ENCODE measurements around the gene TMED10. TPM values are rescaled to one million over a fixed set of nuclear protein-coding genes. Genes with fewer than 3 reads are reported as not detected.

TMED10 gene
- polyA plus RNA-seq, 1 of the 3 experiments (the other 2 are of a cell fraction): 168 TPM

GRCh38 chr14:75188086-75188485, 11.7 kb upstream of the TMED10 start:
- H4K20me1 ChIP-seq (ENCODE audit: insufficient read depth): no peaks in the 10 kb centered on the region
- WGBS (ENCODE audit: low lambda C conversion rate): 76% methylated on average over 4 of the region's 4 CpGs
- H3K27me3 ChIP-seq (ENCODE audit: insufficient read depth): no peaks in the 10 kb centered on the region
- no peak for DNase-seq
- no peaks in the 10 kb centered on the region for H3K79me2 ChIP-seq (ENCODE audit: insufficient read depth)
- no peak overlapping the region for H3K4me3 ChIP-seq (ENCODE audit: low read depth in 2 of 2, low read length in 1 of 2)
- no peak for TF ChIP-seq CHD2 (IDR thresholded peaks at IDR 0.05; ENCODE audit: low read length, partially characterized antibody)
- no peak for TF ChIP-seq USF2 (IDR thresholded peaks at IDR 0.05; ENCODE audit: borderline replicate concordance, low read depth, low read length)
- TF ChIP-seq FOXM1 (IDR thresholded peaks at IDR 0.05; ENCODE audit: low read depth): no peak
- TF ChIP-seq RFX5 (IDR thresholded peaks at IDR 0.05; ENCODE audit: low read length): no peak
- TF ChIP-seq MEF2A (IDR thresholded peaks at IDR 0.05; ENCODE audit: borderline replicate concordance, low read depth): no peak
- no peak for TF ChIP-seq MXI1 (IDR thresholded peaks at IDR 0.05; ENCODE audit: low read depth, low read length)
- TF ChIP-seq PBX3 (IDR thresholded peaks at IDR 0.05): no peak
- TF ChIP-seq MAX (IDR thresholded peaks at IDR 0.05; ENCODE audit: low read depth): no peak
- TF ChIP-seq REST (IDR thresholded peaks at IDR 0.05; ENCODE audit: low read depth, low read length): no peak
- TF ChIP-seq ELF1 (IDR thresholded peaks at IDR 0.05): no peak
- TF ChIP-seq TAF1 (IDR thresholded peaks at IDR 0.05; ENCODE audit: borderline replicate concordance, low read depth, low read length): no peak
- no peak for TF ChIP-seq GABPA (IDR thresholded peaks at IDR 0.05; ENCODE audit: low read depth)
- no peak for TF ChIP-seq USF1 (IDR thresholded peaks at IDR 0.05; ENCODE audit: borderline replicate concordance, low read depth)
- no peak for TF ChIP-seq RXRA (IDR thresholded peaks at IDR 0.05; ENCODE audit: borderline replicate concordance, low read depth)
- no peak for TF ChIP-seq EP300 (IDR thresholded peaks at IDR 0.05; ENCODE audit: borderline replicate concordance in 1 of 2, low read depth in 1 of 2, low read length in 1 of 2)
- no peak for TF ChIP-seq TEAD4 (IDR thresholded peaks at IDR 0.05; ENCODE audit: borderline replicate concordance, insufficient read depth)
- TF ChIP-seq RCOR1 (IDR thresholded peaks at IDR 0.05; ENCODE audit: low read length): no peak
- TF ChIP-seq YY1 (IDR thresholded peaks at IDR 0.05; ENCODE audit: low read depth): no peak
- TF ChIP-seq POLR2AphosphoS5 (IDR thresholded peaks at IDR 0.05; ENCODE audit: low read depth, low read length): no peak
- ChIA-PET CTCF (interaction anchor here (0.7 kb wide), 1 partner anchor 88 kb away, joined by 3 read pairs; no protein-coding TSS in a partner anchor), POLR2A (no interaction called here)
- H3K4me2 ChIP-seq: no peak overlapping the region
- no peaks in the 10 kb centered on the region for H3K36me3 ChIP-seq (replicated peaks in 1 of 2; ENCODE audit: control insufficient read depth in 1 of 2, insufficient read depth in 2 of 2, low read length in 1 of 2)
- peaks cover 10% of the 10 kb centered on the region for H3F3A ChIP-seq (replicated peaks; ENCODE audit: insufficient read depth)
- H3K9me2 ChIP-seq: no peaks in the 10 kb centered on the region
- no peaks in the 10 kb centered on the region for H3K9me3 ChIP-seq
- peaks cover 2 to 4% of the 10 kb centered on the region in 2 experiments; a peak in 1 of 4 replicates for H3K4me1 ChIP-seq (ENCODE audit: control insufficient read depth in 1 of 2, insufficient read depth in 2 of 2, low read depth in 1 of 2, low read length in 1 of 2)
- no peak overlapping the region for H3K27ac ChIP-seq (ENCODE audit: low read depth in 2 of 2, low read length in 1 of 2)
- no peak overlapping the region for H2AFZ ChIP-seq (ENCODE audit: low read depth)
- no peak overlapping the region for H3K9ac ChIP-seq
